PC-3 (cell line): ENCODE measurements around the gene CAP2. TPM values are rescaled to one million over a fixed set of nuclear protein-coding genes. Genes with fewer than 3 reads are reported as not detected.

Source experiments
- ATAC-seq: fragments of 200-7000 bp; cut with Tn5 transposase; 2 replicates; pipeline ENCODE4 v1.9.1; 2020; ENCODE audit warnings: mild to moderate bottlenecking, moderate library complexity
- BruUV-seq: library from RNA; stranded (reverse); fragments of 400-500 nt; replicated peaks from 2 replicates; lab custom pipeline; 2021; lab: Mats Ljungman, UMichigan
- CTCF ChIA-PET: fragments of 300-600 bp; sonication (Branson Sonifier 250); formaldehyde crosslinking; loops from one replicate; lab custom pipeline; 2022; ENCODE audit warnings: antibody characterized with exemption; lab: Charles Lee
- POLR2A ChIA-PET: fragments of 300-600 bp; sonication (Branson Sonifier 250); formaldehyde crosslinking; loops from one replicate; lab custom pipeline; 2022; ENCODE audit warnings: antibody characterized with exemption; ENCODE audit not compliant: unreplicated experiment; lab: Charles Lee
- DNase-seq: peaks from one replicate; pipeline ENCODE4 v3.0.0-alpha.2; 2015
- H2AFZ ChIP-seq: fragments of 300-600 bp; sonication (generic); 2 replicates; pipeline ENCODE4 v1.6.0; 2016; ENCODE audit warnings: antibody characterized with exemption, low read length
- H3F3A ChIP-seq: fragments of 300-600 bp; sonication (generic); one replicate; pipeline ENCODE4 v1.6.0; 2017; ENCODE audit warnings: antibody characterized with exemption, low read length, control low read depth, mild to moderate bottlenecking; ENCODE audit not compliant: unreplicated experiment
- H3K27ac ChIP-seq: fragments of 300-600 bp; sonication (generic); 2 replicates; pipeline ENCODE4 v1.5.1; 2016; ENCODE audit warnings: mild to moderate bottlenecking, low read length
- H3K27me3 ChIP-seq: fragments of 300-600 bp; sonication (generic); 2 replicates; pipeline ENCODE4 v1.6.1; 2016; ENCODE audit warnings: low read length, mixed read lengths
- H3K36me3 ChIP-seq: fragments of 300-600 bp; sonication (generic); 2 replicates; pipeline ENCODE4 v1.6.1; 2016; ENCODE audit warnings: low read depth, mixed run types, low read length, mixed read lengths
- H3K4me1 ChIP-seq: fragments of 300-600 bp; sonication (generic); 2 replicates; pipeline ENCODE4 v1.5.1; 2016; ENCODE audit warnings: low read length; ENCODE audit not compliant: insufficient read depth
- H3K4me2 ChIP-seq: fragments of 300-600 bp; sonication (generic); 2 replicates; pipeline ENCODE4 v1.6.0; 2016; ENCODE audit warnings: low read length
- H3K4me3 ChIP-seq: fragments of 300-600 bp; sonication (generic); 2 replicates; pipeline ENCODE4 v1.5.1; 2016; ENCODE audit warnings: mild to moderate bottlenecking, low read length, mixed read lengths
- H3K79me2 ChIP-seq: fragments of 300-600 bp; sonication (generic); 2 replicates; pipeline ENCODE4 v1.6.1; 2017; ENCODE audit warnings: low read length, mixed read lengths
- H3K9ac ChIP-seq: fragments of 300-600 bp; sonication (generic); 2 replicates; pipeline ENCODE4 v1.6.0; 2016; ENCODE audit warnings: mild to moderate bottlenecking, low read length
- H3K9me2 ChIP-seq: fragments of 300-600 bp; sonication (generic); replicated peaks from 2 replicates; pipeline ENCODE4 v1.6.1; 2016; ENCODE audit warnings: mixed run types, low read length, mixed read lengths
- H3K9me3 ChIP-seq: fragments of 300-600 bp; sonication (generic); 2 replicates; pipeline ENCODE4 v1.6.1; 2016; ENCODE audit warnings: low read length, mixed read lengths
- H4K20me1 ChIP-seq: fragments of 300-600 bp; sonication (generic); 2 replicates; pipeline ENCODE4 v1.6.1; 2016; ENCODE audit warnings: low read length, mixed read lengths
- EZH2 ChIP-seq: fragments of 300-600 bp; sonication (generic); IDR thresholded peaks from one replicate; pipeline ENCODE4 v1.6.1; 2017; ENCODE audit warnings: antibody characterized with exemption, mild to moderate bottlenecking, low read length; ENCODE audit not compliant: unreplicated experiment
- EZH2phosphoT487 ChIP-seq: fragments of 300-600 bp; sonication (generic); IDR thresholded peaks from 2 replicates; pipeline ENCODE4 v1.6.1; 2018; ENCODE audit warnings: mild to moderate bottlenecking, antibody characterized with exemption, low read length, borderline replicate concordance
- intact Hi-C: fragments of 100-400 bp; cut with micrococcal nuclease; formaldehyde crosslinking; loops from 2 replicates; pipeline ENCODE4 v1.9.0; 2023
- total RNA-seq: library from RNA; depleted of rRNA; stranded (reverse); fragments of >200 nt; gene quantifications from 2 replicates; pipeline ENCODE4 v1.2.3, GENCODE V29; 2014
- TF ChIP-seq, protein P1 (sequence below): fragments of 300-600 bp; sonication (generic); conservative IDR thresholded peaks from 2 replicates; pipeline ENCODE4 v1.5.1; 2017; ENCODE audit warnings: antibody characterized with exemption, low read depth, mild to moderate bottlenecking, low read length

The CAP2 gene
- total RNA-seq, 1 experiment from 2014 or later, result 8.2 TPM

DNA sequence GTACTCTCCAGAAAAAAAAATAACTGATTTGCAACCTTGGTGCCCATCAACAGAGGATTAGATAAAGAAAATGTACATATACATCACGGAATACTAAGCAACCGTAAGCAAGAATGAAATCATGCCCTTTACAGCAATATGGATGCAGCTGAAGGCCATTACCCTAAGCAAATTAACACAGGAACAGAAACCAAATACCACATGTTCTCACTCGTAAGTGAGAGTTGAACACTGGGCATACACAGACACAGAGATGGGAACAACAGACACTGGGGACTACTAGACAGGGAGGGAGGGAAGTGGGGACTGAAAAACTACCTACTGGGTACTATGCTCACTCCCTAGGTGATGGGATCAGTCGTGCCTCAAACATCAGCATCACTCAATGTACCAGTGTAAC lies 32.8 kb upstream of the CAP2 start:
- ATAC-seq, result no peak

DNA sequence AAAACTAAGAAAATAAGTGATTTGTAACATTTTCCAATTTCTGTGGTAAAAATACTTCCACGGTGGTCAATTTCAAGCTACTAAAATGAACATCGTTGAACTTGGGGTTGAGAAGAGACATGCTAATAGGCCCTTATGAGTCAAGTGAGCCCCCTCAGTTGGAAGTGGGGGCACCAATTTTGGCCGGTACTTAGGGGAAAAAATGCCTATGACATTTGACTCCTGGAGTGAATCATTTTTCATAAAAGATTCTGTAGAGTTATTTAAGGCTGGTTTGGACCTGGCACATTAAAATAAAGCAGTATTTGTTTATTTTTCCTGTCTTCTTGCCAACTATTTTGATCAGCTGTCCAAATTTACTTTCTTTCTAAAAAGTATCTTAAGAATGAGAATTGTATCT lies 32.4 kb upstream of the CAP2 start:
- H2AFZ ChIP-seq, result no peak overlapping the region
- no peaks in the 10 kb centered on the region for H4K20me1 ChIP-seq
- no peak for TF ChIP-seq EZH2phosphoT487
- TF ChIP-seq, protein P1, sequence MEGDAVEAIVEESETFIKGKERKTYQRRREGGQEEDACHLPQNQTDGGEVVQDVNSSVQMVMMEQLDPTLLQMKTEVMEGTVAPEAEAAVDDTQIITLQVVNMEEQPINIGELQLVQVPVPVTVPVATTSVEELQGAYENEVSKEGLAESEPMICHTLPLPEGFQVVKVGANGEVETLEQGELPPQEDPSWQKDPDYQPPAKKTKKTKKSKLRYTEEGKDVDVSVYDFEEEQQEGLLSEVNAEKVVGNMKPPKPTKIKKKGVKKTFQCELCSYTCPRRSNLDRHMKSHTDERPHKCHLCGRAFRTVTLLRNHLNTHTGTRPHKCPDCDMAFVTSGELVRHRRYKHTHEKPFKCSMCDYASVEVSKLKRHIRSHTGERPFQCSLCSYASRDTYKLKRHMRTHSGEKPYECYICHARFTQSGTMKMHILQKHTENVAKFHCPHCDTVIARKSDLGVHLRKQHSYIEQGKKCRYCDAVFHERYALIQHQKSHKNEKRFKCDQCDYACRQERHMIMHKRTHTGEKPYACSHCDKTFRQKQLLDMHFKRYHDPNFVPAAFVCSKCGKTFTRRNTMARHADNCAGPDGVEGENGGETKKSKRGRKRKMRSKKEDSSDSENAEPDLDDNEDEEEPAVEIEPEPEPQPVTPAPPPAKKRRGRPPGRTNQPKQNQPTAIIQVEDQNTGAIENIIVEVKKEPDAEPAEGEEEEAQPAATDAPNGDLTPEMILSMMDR, result no peak
- no peak for TF ChIP-seq EZH2
- H3K79me2 ChIP-seq, result no peaks in the 10 kb centered on the region
- POLR2A ChIA-PET, result no interaction called here
- ATAC-seq (peak; percentile 67), DNase-seq (peak; percentile 48)
- no peaks in the 10 kb centered on the region for H3F3A ChIP-seq
- CTCF ChIA-PET, result no interaction called here
- no peaks in the 10 kb centered on the region for H3K9me3 ChIP-seq
- H3K4me1 ChIP-seq, result peaks cover 5% of the 10 kb centered on the region; the same call in 1 of the 2 replicates
- intact Hi-C loops, result no loop called here
- no peaks in the 10 kb centered on the region for H3K27me3 ChIP-seq
- BruUV-seq, result no TSS peak
- H3K9me2 ChIP-seq, result no peaks in the 10 kb centered on the region
- H3K4me2 ChIP-seq, result no peak overlapping the region
- no peak overlapping the region for H3K27ac ChIP-seq
- H3K4me3 ChIP-seq, result no peak overlapping the region
- H3K36me3 ChIP-seq, result no peaks in the 10 kb centered on the region
- H3K9ac ChIP-seq, result no peak overlapping the region

More for the DNA sequence above, 32.8 kb upstream of the CAP2 start:
- Histone ChIP-seq H3K27me3 (no peaks in the 10 kb centered on the region), H3K4me1 (peaks cover 1% of the 10 kb centered on the region; the same call in 1 of the 2 replicates), H3K4me3 (no peak overlapping the region), H3K36me3 (no peaks in the 10 kb centered on the region), H2AFZ (no peak overlapping the region), H3K4me2 (no peak overlapping the region), H3K27ac (no peak overlapping the region), H3K79me2 (no peaks in the 10 kb centered on the region), H3F3A (no peaks in the 10 kb centered on the region), H4K20me1 (no peaks in the 10 kb centered on the region), H3K9ac (no peak overlapping the region), H3K9me3 (no peaks in the 10 kb centered on the region), H3K9me2 (no peaks in the 10 kb centered on the region)
- CTCF ChIA-PET, result no interaction called here
- POLR2A ChIA-PET, result no interaction called here
- no peak for DNase-seq
- TF ChIP-seq EZH2phosphoT487 (no peak), EZH2 (no peak)
- TF ChIP-seq, protein P1, result no peak
- no TSS peak for BruUV-seq
- intact Hi-C loops, result no loop called here

DNA sequence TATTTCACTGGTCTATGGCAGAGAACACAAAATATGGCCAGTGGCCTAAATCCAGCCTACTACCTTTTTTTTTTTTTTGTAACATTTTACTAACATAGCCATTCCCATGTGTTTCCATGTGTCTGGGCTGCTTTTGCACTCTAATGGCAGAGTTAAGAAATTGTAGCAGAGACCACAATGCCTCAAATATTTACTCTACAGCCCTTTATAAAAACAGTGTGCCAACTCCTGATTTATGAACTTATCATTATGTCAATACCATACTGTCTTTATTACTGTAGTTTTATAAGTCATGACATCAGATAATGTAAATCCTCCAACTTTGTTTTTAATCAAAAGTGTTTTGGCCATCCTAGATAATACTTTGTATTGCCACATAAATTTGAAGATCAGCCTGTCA lies 27.4 kb upstream of the CAP2 start:
- Histone ChIP-seq H3K9me3 (peaks cover 11% of the 10 kb centered on the region), H3K27me3 (no peaks in the 10 kb centered on the region), H3K79me2 (no peaks in the 10 kb centered on the region), H3K36me3 (no peaks in the 10 kb centered on the region), H3F3A (no peaks in the 10 kb centered on the region), H3K4me2 (peak overlapping the region; percentile 18; the same call in 1 of the 2 replicates), H3K9me2 (no peaks in the 10 kb centered on the region), H3K9ac (no peak overlapping the region), H3K4me1 (peaks cover 8% of the 10 kb centered on the region), H4K20me1 (no peaks in the 10 kb centered on the region), H2AFZ (no peak overlapping the region), H3K4me3 (no peak overlapping the region), H3K27ac (peak overlapping the region; percentile 15; the same call in 1 of the 2 replicates)
- ChIA-PET CTCF (no interaction called here), POLR2A (no interaction called here)
- intact Hi-C loops, result loop anchor here (1.0 kb wide), 1 partner anchor 85 kb away; the partner anchor contains the start of gene RBM24
- TF ChIP-seq EZH2phosphoT487, result no peak
- TF ChIP-seq, protein P1, result no peak
- TF ChIP-seq EZH2, result no peak
- ATAC-seq, result peak; percentile 90
- BruUV-seq, result no TSS peak
- peak; percentile 74 for DNase-seq
